Fibroblast of skin of left biceps (primary cell): Measurements from ENCODE around the gene TAF3.
A peak's percentile ranks its signal among the peaks of the same experiment; 100 is the strongest.
"Not testable (repeated sequence)": the region's sequence is repeated elsewhere in the genome, so short reads cannot be mapped to it uniquely, and the experiment has no call there.

ENCODE experiments used
- DNase-seq, 2 experiments: peaks; one replicate each; pipeline ENCODE4 v3.0.0-alpha.2; 2013; ENCODE audit warnings: low read depth in 2 of 2

TAF3 gene, protein sequence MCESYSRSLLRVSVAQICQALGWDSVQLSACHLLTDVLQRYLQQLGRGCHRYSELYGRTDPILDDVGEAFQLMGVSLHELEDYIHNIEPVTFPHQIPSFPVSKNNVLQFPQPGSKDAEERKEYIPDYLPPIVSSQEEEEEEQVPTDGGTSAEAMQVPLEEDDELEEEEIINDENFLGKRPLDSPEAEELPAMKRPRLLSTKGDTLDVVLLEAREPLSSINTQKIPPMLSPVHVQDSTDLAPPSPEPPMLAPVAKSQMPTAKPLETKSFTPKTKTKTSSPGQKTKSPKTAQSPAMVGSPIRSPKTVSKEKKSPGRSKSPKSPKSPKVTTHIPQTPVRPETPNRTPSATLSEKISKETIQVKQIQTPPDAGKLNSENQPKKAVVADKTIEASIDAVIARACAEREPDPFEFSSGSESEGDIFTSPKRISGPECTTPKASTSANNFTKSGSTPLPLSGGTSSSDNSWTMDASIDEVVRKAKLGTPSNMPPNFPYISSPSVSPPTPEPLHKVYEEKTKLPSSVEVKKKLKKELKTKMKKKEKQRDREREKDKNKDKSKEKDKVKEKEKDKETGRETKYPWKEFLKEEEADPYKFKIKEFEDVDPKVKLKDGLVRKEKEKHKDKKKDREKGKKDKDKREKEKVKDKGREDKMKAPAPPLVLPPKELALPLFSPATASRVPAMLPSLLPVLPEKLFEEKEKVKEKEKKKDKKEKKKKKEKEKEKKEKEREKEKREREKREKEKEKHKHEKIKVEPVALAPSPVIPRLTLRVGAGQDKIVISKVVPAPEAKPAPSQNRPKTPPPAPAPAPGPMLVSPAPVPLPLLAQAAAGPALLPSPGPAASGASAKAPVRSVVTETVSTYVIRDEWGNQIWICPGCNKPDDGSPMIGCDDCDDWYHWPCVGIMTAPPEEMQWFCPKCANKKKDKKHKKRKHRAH

DNA sequence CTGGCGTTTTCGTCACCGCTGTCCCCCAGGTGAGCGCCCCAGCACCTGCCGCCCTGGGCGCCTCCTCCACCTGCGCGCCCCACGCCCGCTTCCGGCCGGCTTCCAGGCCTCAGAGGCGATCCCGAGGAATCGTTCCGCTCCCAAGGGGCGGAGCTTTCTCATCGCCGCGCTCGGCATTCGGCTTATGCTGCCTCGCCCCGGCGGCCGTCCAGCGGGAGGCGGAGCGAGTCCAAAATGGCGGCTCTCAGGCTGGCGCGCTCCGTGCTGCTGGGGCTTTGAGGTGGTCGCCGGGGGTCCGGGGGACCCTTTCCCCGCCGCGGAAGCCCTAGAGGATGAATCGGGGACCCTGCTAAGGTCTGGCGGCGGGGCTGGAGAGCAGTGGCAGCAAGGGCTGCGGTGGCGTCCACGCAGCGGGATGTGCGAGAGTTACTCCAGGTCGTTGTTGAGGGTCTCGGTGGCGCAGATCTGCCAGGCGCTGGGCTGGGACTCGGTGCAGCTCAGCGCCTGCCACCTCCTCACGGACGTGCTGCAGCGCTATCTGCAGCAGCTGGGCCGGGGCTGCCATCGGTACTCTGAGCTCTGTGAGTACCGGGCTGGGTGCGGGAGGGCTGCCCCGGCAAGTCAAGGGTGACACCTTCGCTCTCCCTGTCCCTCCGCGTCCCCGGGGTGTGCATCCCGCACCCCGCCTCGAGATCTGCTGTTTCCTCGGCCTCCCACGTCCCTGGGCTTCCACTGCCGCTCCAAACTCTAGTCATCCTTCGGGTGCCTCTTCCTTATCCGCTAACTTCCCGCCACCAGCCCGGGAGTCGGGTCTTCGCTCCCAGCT is at the start of gene TAF3:
TAF3 (plus strand) TSS at position 211 of the 826 bp plus-strand sequence; CDS start at position 416, 205 bp downstream.
- peak; percentile 49 to 59 for DNase-seq

DNA sequence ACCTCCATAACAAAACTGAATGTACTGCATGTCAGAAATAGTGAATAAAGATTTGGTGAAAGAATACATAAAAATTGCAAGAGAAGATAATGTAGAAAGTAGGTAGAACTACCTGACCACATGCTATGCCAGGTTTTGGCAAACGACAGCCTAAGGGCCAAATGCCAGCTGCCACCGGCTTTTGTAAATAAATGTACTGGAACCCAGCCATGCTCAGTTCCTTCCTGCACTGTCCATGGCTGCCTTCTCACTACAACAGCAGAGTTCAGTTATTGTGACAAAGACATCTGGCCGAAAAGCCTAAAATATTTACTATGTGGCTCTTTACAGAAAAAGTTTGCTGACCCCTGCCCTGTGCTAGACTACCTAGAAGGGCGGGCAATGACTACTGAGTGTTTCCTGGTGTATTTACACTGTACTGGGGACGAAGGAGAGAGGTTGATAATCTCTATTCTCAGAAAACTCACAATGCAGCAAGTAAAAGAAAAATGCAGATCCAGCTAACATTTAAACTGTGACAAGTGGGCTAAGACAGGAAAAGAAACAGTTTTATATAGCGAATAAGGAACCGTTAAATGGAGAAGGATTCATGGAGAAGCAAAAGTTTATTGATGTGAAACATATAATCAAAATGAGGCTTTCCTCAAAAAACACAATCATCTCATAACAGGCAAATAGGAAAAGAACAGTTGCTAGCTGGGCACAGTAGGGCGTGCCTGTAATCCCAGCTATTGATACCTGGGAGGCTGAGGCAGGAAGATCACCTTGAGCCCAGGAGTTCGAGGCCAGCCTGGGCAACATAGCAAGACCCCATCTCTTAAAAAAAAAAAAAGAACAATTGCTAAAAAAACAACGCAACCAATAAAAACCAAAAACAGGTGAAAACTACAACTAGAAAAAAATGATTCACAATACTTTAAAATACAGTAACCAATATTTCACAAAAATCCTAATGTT is 44.2 kb upstream of the TAF3 start:
- no peak for DNase-seq

DNA sequence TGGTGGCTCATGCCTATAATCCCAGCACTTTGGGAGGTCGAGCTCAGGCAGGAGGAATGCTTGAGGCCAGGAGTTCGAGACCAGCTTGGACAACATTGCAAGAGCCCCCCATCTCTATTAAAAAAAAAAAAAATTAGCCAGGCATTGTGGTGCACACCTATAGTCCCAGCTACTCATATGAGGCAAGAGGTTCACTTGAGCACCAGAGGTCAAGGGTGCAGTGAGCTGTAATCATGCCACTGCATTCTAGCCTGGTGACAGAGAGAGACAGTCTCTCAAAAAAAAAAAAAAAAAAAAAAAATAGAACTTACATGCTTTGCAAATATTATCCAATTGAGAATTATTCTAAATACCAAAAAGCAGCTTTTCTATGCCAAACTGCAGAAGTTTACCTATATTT is 41.5 kb upstream of the TAF3 start:
- DNase-seq = no peak

DNA sequence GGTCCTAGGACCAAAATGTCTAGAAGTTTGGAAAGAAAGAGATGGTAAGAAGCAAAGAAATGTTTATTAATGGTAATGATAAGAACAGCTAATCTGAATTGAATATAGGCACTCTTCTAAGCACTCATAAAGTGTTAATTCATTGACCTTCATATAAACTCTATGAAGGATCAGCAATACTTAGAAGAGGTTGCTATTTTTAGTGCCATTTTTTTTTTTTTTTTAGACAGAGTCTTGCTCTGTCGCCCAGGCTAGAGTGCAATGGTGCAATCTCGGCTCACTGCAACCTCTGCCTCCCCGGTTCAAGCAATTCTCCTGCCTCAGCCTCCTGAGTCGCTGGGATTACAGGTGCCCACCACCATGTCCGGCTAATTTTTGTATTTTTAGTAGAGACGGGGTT is 36.1 kb upstream of the TAF3 start:
- not testable (repeated sequence) for DNase-seq

DNA sequence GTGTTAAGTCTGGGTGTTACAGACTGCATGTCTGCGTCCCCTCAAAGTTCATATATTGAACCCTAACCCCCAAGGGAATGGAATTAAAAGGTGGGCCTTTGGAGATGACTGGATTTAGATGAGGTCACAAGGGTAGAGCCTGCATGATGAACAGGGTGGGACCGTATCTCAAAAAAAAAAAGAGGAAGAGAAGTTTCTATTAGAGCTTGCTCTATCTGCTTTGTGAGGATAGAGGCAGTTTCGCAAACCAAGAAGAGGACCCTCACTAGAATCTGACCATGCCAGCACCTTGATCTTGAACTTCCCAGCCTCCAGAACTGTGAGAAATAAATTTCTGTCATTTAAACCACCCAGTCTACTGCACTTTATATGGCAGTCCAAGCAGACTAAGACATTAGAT is 31.9 kb upstream of the TAF3 start:
- no peak for DNase-seq

DNA sequence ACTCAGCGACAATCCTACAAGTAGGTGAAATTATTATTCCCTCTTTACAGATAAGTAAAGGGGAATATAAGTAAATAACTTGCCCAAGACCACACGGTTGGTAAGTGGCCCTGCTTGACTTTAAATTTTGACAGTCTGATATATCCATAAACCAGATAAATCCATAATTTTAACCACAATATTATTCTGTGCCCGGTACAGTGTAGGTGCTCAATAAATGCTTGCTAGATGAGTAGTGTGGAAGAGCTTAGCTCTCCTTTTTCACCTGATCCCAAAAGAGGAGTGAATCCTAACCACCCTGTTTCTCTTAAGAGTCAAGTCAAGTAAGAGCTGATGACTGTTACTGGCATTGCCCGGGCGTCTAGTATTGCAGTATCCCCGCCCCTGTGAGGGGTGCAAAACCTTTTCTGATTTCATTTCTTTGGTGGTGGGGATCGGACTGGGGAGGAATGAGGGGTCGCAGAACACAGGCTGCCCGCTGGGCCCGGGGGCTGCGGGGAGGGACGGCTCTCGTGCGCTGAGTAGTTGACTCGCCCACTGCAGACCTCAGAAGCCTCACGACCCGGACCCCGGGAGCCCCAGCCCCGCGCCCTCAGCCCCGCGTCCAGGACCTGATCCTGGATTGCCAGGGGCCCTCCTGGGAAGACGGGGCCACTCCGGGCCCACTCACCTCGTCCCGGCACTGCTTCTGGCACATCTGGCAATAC is 31.0 kb upstream of the TAF3 start:
- DNase-seq = no peak

DNA sequence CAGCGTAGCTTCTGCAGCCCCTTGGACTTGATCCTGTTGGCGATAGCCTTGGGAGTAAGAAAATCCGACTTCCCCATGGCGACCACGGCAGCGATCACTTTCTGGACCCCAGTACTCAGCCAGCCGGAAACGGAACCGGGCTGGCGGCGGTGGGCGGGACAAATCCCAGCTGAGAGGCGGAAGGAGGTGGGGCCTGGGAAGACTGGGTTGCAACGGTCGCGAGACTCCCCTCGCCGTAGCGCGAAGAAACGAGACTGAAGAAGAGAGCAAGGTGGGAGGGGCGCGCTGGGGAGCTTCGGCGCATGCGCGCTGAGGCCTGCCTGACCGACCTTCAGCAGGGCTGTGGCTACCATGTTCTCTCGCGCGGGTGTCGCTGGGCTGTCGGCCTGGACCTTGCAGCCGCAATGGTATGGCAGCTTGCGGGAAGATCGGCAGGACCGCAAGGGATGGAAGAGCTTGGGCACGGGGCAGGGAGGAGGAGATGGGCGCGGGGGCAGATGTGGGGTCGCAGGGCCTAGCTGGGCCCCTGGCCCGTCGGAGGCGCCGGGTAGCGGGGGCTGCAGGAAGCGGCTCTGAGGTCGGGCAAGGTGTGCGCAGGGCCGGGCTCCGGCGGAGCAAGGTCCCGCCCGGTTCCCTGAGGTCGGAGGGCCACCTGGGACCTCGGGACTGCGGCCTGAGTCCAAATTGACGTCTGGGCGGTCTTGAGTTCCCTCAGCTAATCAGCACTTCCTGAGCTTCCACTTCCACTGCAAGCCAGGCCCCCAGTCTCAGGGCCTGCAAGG is 30.3 kb upstream of the TAF3 start, which contains the start of the genes ATP5F1C and KIN:
ATP5F1C (plus strand) TSS at position 321 of the 782 bp plus-strand sequence; CDS start at position 352, 31 bp downstream.
KIN (minus strand) TSS at position 137 of the 782 bp plus-strand sequence; CDS start at position 77, 60 bp downstream.
- DNase-seq = peak; percentile 89

DNA sequence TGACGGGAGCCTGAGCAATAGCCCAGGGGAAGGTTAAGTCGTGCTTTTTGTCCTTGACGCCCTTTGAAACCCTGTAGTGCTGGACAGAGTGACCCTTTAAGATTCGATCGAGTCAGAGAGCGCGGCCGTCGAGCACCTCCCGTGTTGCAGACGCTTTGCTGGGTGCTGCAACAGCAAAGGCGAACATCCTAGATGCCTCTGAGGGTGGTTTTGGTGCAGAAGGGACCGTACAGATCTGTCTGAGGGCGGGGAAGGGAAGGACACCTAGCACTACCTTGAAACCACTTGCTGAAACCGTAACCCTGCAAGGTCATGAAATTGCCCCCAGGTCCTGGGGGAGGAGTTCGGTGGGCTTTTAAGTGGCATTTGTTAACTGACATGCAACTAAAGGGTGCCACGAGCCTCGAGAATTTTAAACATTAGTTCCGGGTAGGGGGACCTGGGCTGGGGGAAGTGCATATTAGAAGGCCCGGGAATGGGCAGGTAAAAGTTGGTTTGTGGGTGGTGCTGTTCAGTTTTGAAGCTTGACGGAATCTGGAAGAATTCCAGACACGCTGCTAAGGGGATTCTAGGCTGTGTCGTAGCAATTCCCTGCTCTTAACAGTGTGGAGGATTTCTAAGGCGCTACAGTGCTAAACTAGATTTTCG is 29.5 kb upstream of the TAF3 start:
- DNase-seq = no peak

DNA sequence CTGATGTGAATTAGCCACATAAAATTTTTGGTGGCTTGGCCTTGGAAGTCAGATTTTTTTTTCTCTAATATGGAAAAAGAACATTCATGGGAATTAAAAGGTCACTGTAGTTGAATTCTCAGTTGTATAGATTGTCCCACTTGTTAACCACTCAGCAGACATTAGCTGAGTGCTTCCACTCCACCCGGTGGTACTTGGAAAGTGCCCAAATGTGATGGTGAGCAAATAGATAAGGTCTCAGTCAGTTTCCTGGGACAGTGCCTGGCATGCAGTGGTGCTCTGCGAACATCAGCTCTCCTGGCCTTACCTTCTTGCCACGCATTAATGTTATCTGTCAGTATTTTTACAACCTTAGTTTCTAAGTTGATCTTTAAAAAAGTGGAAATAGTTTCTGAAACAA is 28.9 kb upstream of the TAF3 start:
- DNase-seq = no peak

DNA sequence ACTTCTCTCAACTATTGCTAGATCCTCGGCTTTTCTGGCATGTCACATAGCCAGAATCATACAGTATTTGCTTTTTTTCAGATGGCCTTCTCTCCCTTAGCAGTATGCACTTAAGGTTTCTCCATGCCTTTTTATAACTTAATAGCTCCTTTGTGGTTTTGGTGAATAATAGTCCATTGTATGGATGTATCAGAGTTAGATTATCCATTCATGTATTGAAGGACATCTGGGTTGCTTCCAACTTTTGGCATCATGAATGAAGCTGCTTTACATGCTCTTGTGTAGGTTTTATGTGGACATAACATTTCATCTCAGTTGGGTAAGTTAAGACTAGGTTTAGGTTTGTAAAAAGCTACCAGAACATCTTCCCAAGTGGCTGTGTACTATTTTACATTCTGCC is 25.8 kb upstream of the TAF3 start:
- no peak for DNase-seq

DNA sequence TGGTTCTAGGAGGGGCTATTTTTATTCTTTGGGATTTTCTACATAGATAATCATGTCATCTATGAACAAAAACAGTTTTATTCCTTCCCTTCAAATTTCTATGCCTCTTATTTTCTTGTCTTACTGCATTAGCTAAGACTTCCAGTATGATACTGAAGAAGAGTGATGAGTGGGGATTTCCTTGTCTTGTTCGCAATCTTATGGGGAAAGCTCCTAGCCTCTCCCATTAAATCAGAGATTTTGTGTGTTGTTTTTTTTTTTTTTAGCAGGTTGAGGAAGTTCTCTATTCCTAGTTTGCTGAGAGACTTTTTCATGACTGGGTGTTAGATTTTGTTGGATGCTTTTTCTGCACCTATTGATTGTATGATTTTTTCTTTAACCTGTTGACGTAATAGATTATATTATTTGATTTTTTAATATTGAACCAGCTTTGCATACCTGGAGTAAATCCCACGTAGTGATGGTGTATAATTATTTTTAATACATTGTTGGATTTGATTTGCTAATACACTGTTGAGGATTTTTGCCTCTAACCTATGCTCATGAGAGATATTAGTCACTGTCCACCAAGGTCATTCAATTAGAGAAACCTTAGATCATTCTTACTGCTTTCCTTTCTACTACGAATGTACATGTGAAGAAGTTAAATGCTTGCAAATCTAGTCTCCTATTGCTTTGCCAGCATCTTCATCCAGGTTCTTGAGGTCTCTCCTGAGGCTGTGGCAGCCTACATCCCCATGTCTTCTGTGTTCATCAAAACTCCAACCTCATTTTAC is 23.9 kb upstream of the TAF3 start:
- no peak for DNase-seq

DNA sequence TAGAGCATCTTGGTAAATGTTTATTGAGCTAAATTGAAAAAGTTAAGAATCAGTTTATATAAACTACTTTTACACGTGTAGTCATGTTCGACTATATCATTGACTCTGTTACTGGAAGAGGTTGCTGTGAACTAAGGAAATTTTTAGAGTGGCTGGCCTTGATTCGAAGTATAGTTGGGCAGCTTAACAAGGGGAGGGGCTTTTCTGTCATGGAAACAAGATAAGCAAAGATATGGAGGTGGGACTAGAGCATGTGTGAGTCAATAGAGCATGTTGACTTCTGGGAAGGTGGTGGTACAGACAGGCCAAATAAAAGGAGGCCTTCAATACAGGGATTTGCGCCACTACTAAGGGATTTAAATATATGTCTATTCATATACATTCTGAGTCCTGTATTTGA is 22.7 kb upstream of the TAF3 start:
- DNase-seq = no peak

DNA sequence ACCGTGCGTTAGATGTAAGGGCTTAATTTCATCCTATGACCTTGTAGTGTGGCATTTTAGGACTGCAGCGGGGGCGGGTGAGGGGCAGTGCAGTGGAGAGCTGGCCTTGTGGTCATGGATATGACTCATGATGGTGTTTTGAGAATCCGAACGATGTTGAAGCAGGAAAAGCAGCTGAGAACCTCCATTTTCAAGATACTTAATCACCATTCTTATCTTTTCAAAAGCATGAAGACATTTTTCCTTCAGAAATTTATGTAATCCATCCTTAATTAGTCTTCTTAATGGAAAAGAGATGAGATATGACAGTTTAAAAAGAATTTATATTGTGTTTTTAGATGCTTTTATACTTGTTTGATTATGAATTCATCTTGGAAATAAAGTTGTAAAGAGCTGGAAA is 20.7 kb upstream of the TAF3 start:
- peak; percentile 47 to 57 for DNase-seq

DNA sequence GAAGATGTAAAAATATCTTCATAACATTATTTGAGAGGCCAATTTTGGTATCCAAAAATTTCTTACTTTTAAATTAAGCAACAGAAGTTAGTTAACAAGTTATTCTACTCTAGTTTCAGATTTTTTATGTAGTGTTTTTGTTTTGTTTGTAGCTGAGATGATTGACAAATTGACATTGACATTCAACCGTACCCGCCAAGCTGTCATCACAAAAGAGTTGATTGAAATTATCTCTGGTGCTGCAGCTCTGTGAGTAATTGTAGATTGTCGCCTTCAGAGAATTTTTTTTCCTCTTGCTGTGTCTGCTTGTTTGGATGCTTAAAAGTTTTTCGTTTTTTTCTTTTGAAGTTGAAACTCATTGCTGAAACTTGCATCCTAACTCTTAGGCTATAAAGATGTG is 15.7 kb upstream of the TAF3 start:
- no peak for DNase-seq

DNA sequence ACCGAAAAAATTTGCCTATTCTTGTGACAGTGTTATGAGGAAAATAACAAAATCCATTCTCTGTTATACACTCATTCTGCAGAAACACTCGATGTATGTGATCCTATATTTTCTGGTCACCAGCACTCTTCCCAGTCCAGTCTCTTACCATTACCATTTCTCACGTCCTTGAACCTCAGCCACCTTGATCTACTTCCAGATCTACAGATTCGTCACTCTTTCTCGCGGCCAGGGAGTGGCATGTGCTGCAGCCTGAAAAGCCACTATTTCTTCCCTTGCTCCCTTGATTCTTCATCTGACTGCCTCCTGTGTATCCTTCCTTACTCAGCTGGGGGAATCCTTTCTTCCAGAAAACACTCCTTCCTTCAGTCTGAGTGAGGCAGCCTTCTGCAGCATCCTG is 14.1 kb upstream of the TAF3 start:
- DNase-seq = no peak

DNA sequence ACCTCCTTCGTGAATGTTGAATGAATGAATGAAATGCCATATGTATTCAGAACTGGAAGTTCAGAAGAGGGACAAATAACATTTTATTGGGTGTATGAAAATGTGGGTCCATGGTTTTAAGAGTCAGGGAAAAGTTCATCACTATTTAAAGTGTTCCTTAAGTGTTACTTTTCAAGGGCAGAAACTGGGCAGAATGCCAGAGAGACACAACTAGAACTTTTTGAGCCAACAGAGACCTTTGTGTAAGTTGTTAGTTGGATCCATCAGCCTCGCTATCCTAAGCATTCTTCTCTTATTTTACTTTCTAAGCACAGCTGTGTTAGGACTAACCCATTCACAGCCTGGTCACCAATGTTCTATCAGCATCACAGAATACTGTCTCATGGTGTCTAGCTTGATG is 13.6 kb upstream of the TAF3 start:
- DNase-seq = no peak

DNA sequence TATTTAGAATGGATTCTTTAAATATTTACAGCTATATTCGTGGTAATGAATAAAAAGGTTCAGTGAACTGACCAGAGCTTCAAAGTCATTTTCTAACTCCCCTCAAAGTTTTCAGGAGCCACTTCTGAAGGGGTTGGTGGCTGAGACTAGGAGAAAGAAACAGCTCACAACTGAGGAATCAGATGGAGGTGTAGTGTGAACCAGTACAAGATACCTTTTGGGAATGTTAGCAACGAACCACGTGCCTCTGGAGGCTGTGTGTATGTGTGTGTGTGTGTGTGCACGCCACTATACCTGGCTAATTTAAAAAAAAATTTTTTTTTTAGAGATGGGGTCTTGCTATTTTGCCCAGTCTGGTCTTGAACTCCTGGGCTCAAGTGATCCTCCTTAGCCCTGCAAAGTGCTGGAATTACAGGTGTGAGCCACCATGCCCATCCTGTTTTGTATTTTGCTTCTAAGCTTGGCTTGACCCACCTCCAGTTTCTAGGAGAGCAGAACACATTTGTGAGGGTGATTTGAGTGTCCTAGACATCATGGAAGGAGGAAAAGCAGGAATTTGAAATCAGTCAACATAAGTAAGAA is 9.5 kb upstream of the TAF3 start:
- DNase-seq = no peak
